OCI-M2 (cell line): ENCODE data around the gene CCDC127.
"Not testable (repeated sequence)": the region's sequence is repeated elsewhere in the genome, so short reads cannot be mapped to it uniquely, and the experiment has no call there.

Source experiments
- DNase-seq: peaks from one replicate; lab custom pipeline; 2025; ENCODE audit not compliant: unreplicated experiment; lab: John Stamatoyannopoulos, UW

CCDC127 gene

DNA sequence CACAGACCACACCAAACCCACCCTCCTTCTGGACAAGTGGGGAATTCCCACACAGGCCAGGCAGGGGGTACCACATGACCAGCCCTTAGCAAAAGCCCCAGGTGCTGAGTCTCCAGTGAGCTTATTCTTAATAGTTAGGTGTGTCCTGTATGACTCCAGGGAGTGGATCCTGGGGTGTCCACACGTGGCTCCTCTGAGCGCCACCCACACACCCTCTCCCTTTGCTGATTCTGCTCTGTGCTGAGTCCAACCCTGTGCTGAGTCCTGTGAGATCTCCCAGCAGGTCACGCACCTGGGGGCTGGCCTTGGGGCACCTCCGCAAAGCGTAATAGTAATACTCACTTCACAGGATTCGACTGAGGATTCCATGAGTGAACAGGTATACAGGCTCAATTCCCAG is 14.0 kb downstream of the CCDC127 start:
- DNase-seq: no peak

GRCh38 chr5:203246-203930 is 14.6 kb downstream of the CCDC127 start:
- no peak for DNase-seq

DNA sequence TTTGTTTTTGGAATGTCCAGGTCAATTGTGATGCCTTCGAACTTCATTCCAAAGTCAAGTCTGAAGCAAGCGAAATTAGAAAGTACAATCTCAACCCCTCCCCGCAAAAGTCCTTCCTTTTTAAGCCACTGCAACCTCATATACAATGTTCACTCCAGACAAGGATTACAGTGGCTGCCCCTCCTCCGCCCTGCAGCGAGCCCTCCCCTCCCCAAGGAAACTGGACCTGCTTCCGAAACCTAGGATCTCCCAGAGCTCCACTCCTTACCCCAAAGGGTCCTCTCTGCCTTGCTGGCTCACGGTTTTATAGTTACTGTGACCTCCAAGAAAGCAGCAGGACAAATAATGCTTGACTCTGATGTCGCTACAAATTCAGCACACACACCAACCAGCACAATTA is 16.3 kb downstream of the CCDC127 start:
- no peak for DNase-seq

DNA sequence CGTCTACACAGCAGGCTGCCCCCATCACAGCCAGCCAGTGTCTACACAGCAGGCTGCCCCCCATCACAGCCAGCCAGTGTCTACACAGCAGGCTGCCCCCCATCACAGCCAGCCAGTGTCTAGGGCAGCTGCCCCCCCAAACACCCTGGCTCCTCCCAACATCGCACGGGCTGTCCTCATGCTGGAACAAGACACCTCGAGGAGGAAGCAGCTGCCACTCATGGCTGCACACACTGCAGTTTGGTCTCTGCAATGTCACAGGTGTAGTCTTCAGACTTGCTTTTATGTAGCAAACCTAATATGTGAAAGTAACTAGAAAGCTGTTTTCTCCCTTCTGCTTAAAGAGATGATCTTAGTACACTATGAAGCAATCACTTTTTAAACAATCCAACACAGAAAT is 17.0 kb downstream of the CCDC127 start:
- no peak for DNase-seq

DNA sequence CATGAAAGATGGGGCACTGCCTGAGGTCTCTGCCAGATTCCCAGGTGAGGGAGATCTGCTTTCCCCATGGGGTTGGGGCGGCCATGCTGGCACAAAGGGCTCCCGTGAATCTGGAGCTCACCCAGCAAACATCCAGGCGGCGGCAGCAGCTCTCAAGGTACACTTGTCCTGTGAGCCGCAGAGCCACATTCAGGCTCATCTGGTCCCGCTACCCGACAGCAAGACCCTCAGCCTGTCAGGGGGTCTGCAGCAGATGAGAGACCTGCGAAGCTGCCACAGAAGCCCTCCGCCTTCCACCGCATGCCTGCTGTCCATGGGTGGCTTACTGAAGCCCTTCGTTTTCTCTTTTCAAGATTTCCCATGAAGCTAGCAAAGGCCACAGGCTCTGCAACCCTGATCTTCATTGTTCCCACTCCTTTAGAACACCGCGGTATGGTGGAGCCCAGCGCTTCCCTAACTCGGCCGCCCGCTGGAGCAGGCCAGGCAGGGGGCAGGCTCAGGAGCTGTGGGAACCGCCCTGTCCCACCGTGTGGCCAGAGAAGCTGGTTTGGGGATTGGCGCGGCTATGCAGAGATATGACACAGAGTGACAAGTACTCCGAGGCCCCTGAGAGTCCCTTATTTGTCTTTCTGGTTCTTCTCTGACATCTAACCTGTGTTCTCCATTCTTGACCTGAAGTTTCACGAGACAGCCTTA is 17.9 kb downstream of the CCDC127 start:
- no peak for DNase-seq

DNA sequence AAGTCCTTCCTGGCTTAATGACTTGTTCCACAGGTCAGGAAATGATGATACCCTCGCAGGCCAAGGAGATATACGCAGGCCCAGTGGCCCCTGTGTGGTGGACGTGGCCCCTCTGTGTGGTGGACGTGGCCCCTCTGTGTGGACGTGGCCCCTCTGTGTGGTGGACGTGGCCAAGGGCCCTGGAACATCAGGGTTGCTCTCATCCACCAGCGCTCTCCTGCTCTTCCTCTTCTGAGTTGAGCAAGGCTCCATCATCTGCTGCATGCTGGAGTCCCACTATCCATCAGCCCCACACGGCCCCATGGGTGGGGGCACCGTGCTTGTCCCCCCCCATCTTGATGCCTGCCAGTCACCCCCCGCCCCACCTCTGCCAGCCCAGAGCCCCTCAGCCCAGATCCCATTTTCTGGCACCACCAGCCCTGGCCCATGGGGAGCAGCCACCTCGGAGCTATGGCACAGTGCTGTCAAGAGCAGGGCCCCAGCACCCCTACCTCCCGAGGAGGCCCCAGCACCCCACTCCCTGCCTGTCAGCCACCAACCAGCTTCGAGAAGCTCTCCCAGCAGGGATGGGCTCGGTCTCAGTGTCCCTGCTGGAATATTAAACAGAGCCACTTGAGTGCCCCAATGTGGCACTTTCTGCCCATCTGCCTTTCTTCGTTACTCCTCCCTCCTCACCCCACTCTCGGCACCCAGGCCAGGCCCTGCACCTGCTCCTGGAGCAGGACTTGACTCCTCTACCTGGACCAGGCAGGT is 18.6 kb downstream of the CCDC127 start:
- no peak for DNase-seq

DNA sequence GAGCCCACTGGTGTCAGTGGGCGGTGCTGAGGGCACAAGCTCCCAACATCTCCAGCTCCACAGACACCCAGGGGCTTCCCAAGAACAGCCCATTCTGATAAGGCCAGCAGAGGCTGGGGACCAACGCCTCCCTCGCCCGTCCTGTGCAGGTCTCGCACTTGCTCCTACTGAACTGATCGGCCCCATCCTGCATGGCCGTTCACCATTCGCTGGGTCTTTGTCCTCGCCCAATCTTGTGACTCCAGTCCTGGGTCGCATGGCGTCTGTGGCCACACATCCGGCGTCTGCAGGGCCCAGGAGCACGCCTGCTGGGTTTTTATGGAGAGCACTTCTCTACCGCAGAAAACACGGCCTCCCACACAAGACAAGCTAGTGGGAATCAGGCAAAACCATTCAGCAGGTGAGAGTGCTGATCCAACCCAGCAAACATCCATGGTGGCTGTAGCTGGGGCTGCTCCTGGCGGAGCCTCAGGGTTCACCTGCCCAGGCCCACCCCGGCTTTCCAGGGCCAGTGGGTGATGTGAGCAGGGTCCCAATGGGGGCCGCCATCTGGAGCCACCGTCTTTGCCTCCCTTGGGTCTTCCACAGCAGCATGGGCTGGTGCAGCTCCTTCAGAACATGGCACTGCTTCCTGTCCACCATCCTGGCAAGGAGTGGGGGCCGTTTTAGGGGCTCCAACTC is 19.3 kb downstream of the CCDC127 start:
- DNase-seq: no peak

DNA sequence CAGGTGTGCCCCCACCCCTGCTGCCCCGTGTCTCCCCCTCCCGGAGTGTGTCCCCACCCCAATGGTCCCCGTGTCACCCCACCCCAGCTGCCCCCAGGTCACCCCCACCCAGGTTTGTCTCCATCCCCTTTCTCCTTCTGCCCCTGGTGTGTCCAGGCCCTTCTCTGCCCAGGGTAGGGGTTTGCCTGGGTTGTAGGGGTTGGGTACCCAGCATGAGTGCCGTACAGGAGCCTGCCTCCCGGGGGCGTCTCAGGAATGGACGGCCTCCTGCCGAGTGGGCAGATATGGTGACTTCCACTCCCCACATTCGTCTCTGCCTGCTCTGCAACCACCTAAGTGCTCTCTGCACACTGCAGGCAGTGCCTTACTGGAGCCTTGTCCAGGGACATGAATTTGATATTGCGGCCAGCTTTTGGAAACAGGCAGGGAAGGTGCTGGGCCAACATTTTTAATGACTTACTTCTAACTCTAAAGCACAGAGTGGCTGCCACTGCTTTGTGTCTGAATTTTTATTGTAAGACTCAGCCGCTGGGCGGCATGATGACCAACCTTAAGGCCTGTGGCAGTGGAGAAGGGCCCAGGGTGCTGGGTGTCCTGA is 20.0 kb downstream of the CCDC127 start:
- no peak for DNase-seq

GRCh38 chr5:197031-197430 is 20.9 kb downstream of the CCDC127 start:
- DNase-seq: not testable (repeated sequence)

- DNase-seq: no peak
Observed at GRCh38 chr5:196350-196749, 21.6 kb downstream of the CCDC127 start.

DNA sequence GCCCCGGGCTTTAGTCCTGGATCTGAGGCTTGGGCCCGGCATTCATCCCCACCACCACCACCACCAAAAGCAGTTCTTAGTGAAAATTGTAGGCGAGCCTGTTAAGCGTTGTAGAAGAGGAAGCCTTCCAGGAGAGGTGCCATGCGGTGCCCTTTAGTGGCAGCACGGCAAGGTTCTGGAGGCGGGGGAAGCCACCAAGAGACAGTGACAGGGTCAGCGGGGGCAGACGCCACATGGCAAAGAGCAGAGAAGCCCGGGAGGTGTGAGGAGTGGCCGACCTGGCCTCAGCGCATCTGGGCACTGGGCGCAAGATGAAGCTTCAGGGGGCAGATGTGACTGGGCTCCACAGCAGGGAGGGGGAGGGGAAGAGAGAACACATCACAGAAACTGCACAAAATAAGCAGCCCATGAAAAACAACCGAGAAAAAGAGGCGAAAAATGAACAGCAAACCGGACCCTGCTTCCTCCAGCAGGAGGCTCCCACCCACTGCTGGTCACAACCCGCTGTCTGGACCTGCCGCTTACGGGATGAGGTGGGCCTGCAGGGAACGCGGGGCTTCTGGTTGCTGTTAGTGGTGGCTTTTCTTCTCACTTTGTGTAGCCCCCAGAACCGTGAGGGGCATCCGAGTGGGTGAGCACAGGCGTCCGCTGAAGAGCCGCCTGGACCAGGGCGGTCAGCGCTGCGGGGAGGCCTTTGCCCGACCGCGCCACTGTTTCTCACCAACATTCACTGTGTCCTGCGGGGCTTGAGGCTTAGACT is 22.4 kb downstream of the CCDC127 start:
- no peak for DNase-seq

DNA sequence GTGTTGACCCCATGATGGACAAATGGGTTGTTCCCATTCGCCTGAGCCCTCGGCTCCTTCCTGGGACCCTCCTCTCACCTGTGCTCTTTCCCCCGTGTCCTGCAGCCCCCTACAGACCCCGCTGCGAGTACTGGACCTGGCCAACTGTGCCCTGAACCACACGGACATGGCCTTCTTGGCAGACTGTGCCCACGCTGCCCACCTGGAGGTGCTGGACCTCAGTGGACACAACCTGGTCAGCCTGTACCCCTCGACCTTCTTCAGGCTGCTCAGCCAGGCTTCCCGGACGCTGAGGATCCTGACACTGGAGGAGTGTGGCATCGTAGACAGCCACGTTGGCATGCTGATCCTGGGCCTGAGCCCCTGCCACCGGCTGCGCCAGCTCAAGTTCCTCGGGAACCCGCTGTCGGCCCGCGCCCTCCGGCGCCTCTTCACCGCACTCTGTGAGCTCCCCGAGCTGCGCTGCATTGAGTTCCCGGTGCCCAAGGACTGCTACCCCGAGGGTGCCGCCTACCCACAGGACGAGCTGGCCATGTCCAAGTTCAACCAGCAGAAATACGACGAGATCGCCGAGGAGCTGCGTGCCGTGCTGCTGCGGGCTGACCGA is 23.2 kb downstream of the CCDC127 start:
- no peak for DNase-seq

DNA sequence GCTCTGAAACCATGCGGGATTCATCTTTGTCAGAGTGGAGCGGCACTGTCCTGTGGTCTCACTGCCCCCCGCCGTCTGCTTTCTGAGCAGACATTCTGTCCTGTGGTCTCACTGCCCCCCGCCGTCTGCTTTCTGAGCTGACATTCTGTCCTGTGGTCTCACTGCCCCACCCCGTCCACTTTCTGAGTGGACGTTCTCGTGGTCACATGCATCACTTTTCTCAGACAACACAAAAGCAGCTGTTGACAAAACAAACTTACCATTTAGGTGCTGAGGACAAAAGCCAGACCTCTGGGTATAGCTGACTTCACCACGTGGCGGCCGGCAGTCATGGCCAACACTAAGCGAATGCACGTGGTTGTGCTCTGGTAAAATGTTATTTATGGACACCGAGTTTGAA is 23.9 kb downstream of the CCDC127 start:
- DNase-seq: no peak

DNA sequence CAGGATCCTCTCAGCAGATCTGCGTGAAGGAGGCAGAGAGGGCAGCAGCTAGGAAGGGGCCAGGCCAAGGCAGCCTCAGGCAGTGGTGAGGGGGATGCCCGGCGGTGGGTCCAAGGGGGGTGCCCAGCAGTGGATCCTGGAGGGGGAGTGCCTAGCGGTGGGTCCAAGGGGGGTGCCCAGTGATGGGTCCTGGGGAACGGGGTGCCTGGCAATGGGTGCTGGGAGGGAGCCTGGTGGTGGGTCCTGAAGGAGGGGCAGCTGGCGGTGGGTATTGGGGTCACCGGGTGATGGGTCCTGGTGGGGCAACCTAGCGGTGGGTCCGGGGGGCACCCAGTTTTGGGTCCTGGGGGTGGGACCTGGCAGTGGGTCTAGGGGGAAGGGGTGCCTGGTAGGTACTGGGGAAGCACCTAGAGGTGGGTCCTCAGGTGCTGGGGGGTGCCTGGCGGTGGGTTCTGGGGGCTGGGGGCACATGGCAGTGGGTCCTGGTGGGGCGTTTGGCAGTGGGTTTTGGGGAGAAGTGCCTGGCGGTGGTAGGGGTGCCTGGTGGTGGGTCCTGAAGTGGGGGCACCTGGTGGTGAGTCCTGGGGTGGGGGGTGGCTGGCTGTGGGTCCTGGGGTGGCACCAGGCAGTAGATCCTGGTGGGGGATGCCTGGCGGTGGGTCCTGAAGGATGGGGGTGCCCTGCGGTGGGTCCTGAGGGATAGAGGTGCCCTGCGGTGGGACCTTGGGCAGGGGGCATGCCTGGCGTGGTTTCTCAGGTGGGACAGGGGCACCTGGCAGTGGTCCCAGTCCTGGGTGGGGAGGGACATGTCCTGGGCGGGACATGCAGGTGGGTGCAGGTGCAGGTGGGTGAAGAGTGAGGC is 24.8 kb downstream of the CCDC127 start:
- no peak for DNase-seq

DNA sequence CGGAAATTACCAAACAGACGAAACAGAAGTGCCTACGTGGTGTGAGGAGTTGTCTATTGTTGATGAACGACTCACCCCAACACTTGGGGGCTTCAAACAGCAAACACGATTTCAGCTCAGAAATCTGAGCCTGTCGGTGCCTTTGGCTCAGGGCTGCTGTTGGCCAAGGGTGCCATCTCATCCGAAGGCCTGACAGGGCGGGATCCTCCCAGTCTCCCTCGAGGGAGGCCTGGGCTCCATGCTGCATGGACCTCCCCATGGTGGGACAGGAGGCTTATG is 25.3 kb downstream of the CCDC127 start:
- no peak for DNase-seq

DNA sequence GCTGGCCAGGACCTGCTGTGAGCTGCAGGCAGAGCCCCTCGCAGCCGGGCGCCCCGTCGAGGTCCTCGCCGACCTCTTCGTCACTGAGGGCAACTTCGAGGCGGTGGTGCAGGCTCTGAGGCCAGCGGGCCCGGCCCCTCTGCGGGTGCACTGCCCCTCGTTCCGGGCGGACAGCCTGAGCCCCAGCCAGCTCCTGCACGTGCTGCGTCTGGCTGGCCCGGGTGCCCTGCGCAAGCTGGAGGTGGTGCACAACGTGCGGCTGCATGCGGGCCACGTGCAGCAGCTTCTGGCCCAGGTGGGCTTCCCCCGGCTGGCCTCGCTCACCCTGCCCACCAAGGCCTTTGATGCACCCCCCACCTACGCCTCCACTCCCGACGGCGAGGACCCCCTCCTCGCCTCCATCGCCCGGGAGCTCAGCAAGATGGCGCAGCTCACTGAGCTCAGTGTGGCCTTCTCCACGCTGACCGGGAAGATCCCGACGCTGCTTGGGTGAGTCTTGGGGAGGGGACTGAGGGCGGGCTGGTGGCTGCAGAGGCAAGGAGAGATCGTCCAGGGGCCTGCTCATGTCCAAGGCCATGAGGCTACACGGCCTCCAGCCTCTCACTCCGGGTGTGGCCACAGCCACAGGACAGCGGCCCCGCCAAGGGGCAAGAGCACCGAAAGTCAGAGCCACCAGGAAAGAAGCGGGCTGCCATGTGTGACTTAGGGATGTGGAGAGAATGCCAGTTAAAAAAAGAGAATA is 25.8 kb downstream of the CCDC127 start:
- no peak for DNase-seq

GRCh38 chr5:191036-191948 is 26.7 kb downstream of the CCDC127 start, which contains the start of gene LRRC14B:
TSS of gene LRRC14B (plus strand) at chr5:191495. CDS start at chr5:191539, 44 bp downstream.
- no peak for DNase-seq
